Brain microvascular endothelial cell (primary cell): ENCODE results near the gene NDUFA11.

Experiments used
- DNase-seq: peaks from one replicate; pipeline ENCODE4 v3.0.0-alpha.2; 2020
- H3K27ac ChIP-seq: fragments of 250-450 bp; sonication (Bioruptor Pico); 2 replicates; pipeline ENCODE4 v1.5.1; 2020; ENCODE audit warnings: mild to moderate bottlenecking, moderate library complexity
- H3K27me3 ChIP-seq: fragments of 250-450 bp; sonication (Bioruptor Pico); replicated peaks from 2 replicates; pipeline ENCODE4 v1.5.1; 2020; ENCODE audit warnings: mild to moderate bottlenecking
- H3K36me3 ChIP-seq: fragments of 250-450 bp; sonication (Bioruptor Pico); replicated peaks from 2 replicates; pipeline ENCODE4 v1.5.1; 2020; ENCODE audit warnings: mild to moderate bottlenecking
- H3K4me3 ChIP-seq: 2 replicates; pipeline ENCODE4 v1.5.1; 2011; ENCODE audit warnings: low read depth, mild to moderate bottlenecking, control low read depth, low read length, moderate library complexity
- in situ Hi-C: cut with HindIII; loops from 2 replicates; pipeline ENCODE4 v1.10.0; 2017; ENCODE audit warnings: low sequenced_read_pairs, low pct_ligation_motif_present
- TF ChIP-seq, protein P1 (sequence below): IDR thresholded peaks from 2 replicates; pipeline ENCODE4 v1.5.1; 2011; ENCODE audit warnings: low read depth, mild to moderate bottlenecking, moderate library complexity, low read length, control low read depth, inconsistent platforms; ENCODE audit errors: missing control alignments

Gene NDUFA11

DNA sequence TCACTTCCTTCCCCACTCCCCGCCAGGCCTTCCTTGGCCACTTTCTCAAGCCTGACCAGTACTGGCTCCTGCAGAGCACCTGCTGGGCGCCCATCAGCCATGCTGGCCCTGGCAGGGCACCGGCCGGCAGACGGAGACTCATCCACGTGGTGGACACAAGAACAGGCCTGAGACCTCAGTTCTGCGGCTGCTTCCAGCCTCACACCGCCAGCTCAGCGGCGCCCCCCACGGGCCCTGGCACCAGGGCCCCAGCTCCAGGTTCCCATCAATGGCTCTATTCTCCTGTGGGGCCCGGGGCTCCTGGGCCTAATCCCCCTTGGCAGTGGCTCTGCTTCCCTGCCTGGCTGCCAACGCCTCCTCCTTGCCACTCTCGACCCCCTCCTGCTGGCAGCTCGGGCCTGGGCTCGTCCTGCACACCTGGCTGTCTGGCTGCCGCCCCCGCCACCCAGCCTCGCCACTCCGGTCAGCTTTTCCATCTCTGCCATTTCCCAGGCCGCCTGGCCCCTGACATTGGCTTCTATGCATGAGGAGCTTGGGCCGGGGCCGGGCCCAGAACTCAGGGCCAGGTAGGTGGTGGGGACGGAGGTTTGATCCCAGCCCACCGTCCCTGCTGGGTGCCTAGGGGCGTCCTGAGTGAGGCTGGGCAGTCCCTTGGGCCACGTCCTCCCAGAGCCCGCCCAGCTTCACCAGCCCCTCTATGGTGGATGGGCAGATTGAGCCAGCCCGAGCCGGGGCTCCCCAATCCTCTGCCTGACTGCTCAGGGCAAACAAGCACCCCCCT is 6.2 kb downstream of the NDUFA11 start:
- H3K36me3 ChIP-seq = peaks cover 22% of the 10 kb centered on the region
- H3K27me3 ChIP-seq = no peaks in the 10 kb centered on the region
- TF ChIP-seq, protein P1, sequence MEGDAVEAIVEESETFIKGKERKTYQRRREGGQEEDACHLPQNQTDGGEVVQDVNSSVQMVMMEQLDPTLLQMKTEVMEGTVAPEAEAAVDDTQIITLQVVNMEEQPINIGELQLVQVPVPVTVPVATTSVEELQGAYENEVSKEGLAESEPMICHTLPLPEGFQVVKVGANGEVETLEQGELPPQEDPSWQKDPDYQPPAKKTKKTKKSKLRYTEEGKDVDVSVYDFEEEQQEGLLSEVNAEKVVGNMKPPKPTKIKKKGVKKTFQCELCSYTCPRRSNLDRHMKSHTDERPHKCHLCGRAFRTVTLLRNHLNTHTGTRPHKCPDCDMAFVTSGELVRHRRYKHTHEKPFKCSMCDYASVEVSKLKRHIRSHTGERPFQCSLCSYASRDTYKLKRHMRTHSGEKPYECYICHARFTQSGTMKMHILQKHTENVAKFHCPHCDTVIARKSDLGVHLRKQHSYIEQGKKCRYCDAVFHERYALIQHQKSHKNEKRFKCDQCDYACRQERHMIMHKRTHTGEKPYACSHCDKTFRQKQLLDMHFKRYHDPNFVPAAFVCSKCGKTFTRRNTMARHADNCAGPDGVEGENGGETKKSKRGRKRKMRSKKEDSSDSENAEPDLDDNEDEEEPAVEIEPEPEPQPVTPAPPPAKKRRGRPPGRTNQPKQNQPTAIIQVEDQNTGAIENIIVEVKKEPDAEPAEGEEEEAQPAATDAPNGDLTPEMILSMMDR = peak; percentile 14
- no peak overlapping the region for H3K4me3 ChIP-seq
- no peak overlapping the region for H3K27ac ChIP-seq
- DNase-seq = no peak
- in situ Hi-C loops = no loop called here

DNA sequence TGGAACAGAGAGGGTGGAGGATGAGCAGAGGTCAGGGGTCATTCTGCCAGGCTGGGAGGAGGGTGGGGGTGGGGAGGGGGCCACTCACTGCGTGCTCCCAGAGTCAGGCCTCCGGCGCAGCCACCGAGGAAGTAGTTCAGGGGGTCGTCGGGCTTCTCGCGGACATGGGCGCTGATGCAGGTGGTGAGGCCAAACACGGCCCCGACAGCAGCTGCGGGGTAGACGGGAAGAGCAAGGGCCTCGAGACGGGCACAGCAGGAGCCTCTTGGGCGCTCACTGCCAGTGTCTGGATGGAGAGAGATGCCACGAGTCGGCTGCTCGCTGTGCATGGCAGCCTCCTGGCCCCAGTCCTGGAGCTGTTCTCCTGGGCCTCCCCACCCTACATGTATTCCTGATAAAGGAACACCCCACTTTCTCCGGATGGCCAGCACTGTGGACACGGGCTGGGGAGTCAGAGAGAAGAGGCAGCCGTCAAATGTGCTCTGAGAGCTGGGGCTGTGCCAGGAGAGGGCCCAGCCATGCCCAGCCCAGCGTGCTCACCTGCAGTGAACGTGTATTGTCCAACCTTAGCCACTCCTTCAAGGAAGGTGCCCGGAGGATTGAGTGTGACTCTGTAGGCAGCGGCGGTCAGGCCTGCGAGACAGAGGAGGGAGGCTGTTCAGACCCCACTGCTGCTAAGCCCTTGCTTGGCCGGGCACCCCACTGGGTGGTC is 7.1 kb downstream of the NDUFA11 start:
- Histone ChIP-seq H3K27me3 (no peaks in the 10 kb centered on the region), H3K27ac (no peak overlapping the region), H3K36me3 (peaks cover 22% of the 10 kb centered on the region), H3K4me3 (no peak overlapping the region)
- TF ChIP-seq, protein P1 = no peak
- DNase-seq = no peak
- in situ Hi-C loops = no loop called here

DNA sequence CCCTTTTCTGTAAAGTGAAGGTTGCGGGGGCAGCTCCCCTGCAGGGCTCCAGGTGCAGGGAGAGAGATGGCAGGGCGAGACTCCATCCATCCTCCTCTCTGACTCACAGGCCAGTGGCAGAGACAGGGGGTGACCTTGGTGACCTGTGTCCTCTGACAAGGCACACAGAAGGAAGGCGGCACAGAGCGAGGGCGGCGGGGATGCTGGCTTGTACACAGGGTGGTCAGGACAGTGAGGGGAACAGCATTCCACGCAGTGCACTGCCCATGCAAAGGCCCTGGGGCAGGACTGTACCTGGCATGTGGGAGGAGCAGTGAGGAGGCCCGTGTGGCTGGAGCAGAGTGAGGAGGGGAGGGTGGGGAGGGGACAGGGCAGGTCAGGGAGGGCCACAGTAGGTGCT is 7.7 kb downstream of the NDUFA11 start:
- Histone ChIP-seq H3K27ac (no peak overlapping the region), H3K4me3 (no peak overlapping the region), H3K36me3 (peaks cover 22% of the 10 kb centered on the region), H3K27me3 (no peaks in the 10 kb centered on the region)
- in situ Hi-C loops = no loop called here
- TF ChIP-seq, protein P1 = no peak
- no peak for DNase-seq

DNA sequence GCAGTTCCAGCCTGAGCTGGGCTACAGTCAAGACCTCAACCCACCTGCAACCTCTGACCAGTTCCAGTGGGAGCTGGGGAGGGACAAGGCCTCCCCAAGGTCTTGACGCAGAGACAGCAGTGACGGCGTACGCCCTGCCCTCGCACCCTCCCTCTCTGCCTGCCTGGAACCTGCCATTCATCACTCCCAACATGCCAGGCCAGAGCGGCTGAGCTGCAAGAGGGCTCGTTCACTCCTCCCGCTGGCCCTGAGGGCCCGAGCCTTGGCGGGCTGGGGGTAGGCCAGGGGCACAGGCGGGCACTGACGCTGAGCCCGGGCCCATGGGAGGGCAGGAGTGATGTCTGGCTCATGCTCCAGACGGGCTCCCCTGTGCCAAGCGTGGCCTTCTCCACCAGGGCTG is 8.2 kb downstream of the NDUFA11 start:
- Histone ChIP-seq H3K27me3 (no peaks in the 10 kb centered on the region), H3K4me3 (no peak overlapping the region), H3K27ac (no peak overlapping the region), H3K36me3 (peaks cover 22% of the 10 kb centered on the region)
- in situ Hi-C loops = no loop called here
- TF ChIP-seq, protein P1 = no peak
- DNase-seq = no peak

DNA sequence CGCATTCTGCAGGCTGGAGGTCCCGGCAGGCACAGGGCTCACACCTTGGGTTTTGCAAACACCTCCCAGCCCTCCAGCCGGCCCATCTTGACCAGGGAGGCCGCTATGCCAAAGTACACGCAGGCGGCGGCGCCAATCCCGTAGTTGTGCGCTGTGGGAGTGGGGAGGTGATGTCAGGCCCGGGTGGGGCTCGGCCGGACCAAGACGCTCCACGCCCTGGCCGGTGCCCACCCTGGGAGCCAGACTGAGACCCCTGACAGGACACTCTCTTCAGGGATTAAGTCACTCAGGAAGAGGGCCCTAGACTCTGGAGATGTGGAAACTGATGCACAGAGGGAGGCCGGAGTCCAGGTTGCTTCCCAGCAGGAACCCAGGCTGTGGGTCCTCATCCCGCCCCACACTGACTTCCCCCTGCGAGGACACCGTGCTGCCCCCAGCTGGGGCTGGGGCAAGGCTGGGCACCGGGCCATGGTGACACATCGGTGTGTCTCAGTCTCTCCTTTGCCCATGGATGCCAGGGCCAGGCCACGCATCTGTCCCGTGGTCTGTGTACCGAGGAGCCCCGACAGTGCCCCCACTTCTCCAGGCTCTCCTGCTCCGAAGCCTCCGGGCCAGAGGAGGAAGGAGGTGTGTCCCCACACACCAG is 8.8 kb downstream of the NDUFA11 start:
- in situ Hi-C loops = no loop called here
- TF ChIP-seq, protein P1 = no peak
- Histone ChIP-seq H3K36me3 (peaks cover 16% of the 10 kb centered on the region), H3K4me3 (no peak overlapping the region), H3K27ac (no peak overlapping the region), H3K27me3 (no peaks in the 10 kb centered on the region)
- DNase-seq = no peak
